Muscle layer of colon (tissue), 2 donors: Measurements from ENCODE around the gene CXCL3.

Experiments used
- H3K27ac ChIP-seq: one replicate; pipeline ENCODE4 v1.7.0; 2013; ENCODE audit warnings: low read depth, mild to moderate bottlenecking, low read length, moderate library complexity
- H3K27me3 ChIP-seq, 2 donors: one replicate each; pipeline ENCODE4 v1.7.0; 2013; ENCODE audit warnings: low read length in 2 of 2, mild to moderate bottlenecking in 2 of 2; ENCODE audit not compliant: insufficient read depth in 2 of 2, control insufficient read depth in 1 of 2
- H3K36me3 ChIP-seq: one replicate; pipeline ENCODE4 v1.7.0; 2013; ENCODE audit warnings: mild to moderate bottlenecking, low read length; ENCODE audit not compliant: insufficient read depth
- H3K4me1 ChIP-seq: one replicate; pipeline ENCODE4 v1.7.0; 2013; ENCODE audit warnings: mild to moderate bottlenecking, low read length; ENCODE audit not compliant: insufficient read depth
- H3K4me3 ChIP-seq, 2 donors: one replicate each; pipeline ENCODE4 v1.7.0; 2013; ENCODE audit warnings: low read length in 2 of 2, low read depth in 1 of 2, mild to moderate bottlenecking in 1 of 2, moderate library complexity in 1 of 2
- H3K9ac ChIP-seq: one replicate; pipeline ENCODE4 v1.7.0; 2013; ENCODE audit warnings: low read length
- H3K9me3 ChIP-seq: one replicate; pipeline ENCODE4 v1.7.0; 2013; ENCODE audit warnings: mild to moderate bottlenecking, low read length
- donor health status: abdominal sarcoma.
- donor health status: Adenocarcinoma of cecum.

CXCL3 gene

DNA sequence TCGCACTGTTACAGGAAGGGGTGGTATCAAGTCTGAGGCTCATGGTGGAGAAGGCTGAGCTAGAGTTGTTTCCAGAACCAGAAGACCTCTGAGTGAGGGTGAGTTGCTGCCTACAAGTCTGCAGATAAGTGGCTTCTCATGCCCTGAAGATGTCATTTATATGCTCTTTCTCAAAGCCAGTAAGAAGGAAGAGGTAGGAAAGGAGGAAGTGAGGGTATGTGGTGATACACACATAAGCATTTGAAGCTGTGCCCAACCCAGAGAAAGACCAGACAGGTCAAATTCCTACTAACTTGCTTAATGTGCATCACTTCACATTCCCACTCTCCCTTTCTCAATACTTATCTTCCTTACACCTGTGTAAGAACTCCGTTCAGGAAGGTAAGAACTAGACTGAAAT lies 50.4 kb downstream of the CXCL3 start, which contains the start of gene PPBP:
TSS of gene PPBP (minus strand) at position 130 of the 400 bp plus-strand sequence. CDS start at position 43, 87 bp downstream.
- Histone ChIP-seq H3K27ac (no peak within 1 kb of the TSS), H3K9ac (no peak within 1 kb of the TSS), H3K36me3 (no peaks in the 10 kb centered on the region), H3K9me3 (no peaks in the 10 kb centered on the region), H3K4me3 (no peak within 1 kb of the TSS), H3K27me3 (no peaks in the 10 kb centered on the region), H3K4me1 (no peaks in the 10 kb centered on the region)
